SK-MEL-5 (cell line): ENCODE results near the gene KCNAB1. TPM values are rescaled to one million over a fixed set of nuclear protein-coding genes. Genes with fewer than 3 reads are reported as not detected.

Source experiments
- DNase-seq: peaks from one replicate; pipeline ENCODE4 v3.0.0-alpha.2; 2016; ENCODE audit warnings: low read depth, low spot score
- in situ Hi-C: cut with HindIII; loops from 2 replicates; pipeline ENCODE4 v1.10.0; 2016; ENCODE audit warnings: low sequenced_read_pairs, high pct_unique_total_duplicates, low pct_unique_long_range_greater_than_20kb
- total RNA-seq: library from RNA; depleted of rRNA; stranded (reverse); fragments of >200 nt; shearing (Covaris generic); gene quantifications from 2 replicates; pipeline ENCODE4 v1.2.3, GENCODE V29; 2014

KCNAB1 gene
- total RNA-seq, 1 experiment from 2014 or later: 0.66 TPM

DNA sequence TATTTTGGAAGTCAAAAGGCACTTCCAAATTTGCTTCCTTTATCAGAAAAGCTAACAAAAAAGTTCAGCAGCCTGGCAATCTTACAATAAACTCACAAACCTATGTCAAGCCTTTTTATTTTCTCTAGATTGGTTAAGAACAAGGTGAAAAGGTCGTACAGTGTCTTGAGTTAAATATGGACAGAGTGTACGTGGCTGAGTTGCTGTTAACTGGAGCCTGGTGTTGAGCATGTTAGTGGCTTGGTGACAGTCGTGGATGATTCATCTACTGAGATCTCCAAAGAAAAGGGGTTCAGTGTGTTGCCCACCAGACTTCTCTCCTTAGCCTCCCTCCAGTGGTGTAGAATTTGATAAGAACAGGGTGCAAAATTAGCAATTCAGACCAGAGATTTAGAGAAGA is 344.8 kb downstream of the KCNAB1 start:
- in situ Hi-C loops: no loop called here

DNA sequence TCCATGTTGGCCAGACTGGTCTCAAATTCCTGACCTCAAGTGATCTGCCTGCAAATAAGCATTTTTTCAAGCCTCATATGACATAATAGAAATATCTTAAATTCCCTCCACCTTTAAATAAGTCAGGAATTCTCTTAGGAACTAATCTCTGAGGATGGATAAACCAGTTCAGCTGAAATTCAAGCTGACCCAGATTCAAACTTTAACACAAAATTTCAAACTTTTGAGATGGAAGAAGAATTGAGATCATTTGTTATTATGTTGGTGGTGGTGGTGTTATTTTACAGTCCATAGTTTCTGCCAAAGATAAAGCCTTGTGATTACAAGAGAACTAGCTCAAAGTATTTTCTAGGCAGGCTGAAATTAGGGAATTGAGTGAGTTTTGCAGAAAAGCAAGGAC is 349.1 kb downstream of the KCNAB1 start:
- in situ Hi-C loops: no loop called here
- DNase-seq: no peak

More for the DNA sequence above, 344.8 kb downstream of the KCNAB1 start:
- DNase-seq: no peak

DNA sequence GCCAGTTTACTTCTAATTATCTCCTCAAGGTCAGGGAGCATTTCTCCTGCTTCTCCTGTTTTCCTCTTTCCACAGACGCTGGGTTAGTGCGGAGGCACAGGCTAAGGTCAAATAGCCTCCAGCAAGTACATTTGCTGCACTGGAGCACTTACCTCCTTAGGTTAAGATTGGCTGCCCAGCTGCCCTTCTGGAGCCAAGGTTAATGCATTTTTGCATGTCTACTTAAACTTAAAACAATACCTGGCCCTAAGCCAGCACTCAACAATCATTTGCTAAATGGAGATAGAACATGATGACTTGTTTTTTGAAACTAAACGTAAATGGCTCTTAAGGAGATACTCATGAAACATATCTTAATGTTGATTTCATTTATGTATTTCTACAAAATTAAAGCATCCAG is 351.1 kb downstream of the KCNAB1 start:
- no peak for DNase-seq
- in situ Hi-C loops: no loop called here

DNA sequence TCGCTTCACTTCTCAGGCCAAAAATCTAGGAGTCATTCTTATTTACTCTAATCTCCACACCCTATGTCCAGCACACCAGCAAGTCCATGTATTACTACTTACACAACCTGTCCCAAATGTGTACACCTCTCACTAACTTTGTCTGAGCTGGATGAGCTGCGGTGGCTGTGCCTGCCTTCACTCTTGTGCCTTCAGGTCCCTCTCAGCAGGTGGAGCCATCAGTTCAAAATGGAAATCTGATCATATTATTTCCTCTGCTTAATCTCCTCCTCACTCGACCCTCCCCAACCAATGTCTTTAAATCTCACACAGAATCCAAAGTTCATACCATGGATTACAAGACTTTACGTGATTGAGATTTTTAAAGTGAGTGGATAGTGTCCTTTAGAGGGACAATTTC is 351.8 kb downstream of the KCNAB1 start:
- DNase-seq: no peak
- in situ Hi-C loops: no loop called here

DNA sequence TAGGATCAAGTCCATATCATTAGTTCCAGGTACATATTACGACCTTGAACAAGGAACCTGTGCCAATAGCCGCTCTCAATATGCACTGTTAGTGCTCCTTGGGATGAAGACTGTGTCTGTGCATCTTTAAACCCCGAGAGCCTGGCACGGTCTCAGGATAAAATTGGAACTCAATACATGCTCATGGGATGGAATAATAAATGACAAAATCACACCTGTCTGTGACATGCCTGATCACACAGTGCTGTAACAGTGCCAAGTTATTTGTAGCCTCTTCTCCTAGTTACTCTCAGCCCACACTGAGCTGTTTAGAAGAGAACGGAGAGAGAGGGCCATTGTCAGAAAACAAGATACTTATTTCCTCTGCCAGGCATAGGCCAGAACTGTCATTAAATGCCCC is 352.3 kb downstream of the KCNAB1 start:
- DNase-seq: no peak
- in situ Hi-C loops: no loop called here

DNA sequence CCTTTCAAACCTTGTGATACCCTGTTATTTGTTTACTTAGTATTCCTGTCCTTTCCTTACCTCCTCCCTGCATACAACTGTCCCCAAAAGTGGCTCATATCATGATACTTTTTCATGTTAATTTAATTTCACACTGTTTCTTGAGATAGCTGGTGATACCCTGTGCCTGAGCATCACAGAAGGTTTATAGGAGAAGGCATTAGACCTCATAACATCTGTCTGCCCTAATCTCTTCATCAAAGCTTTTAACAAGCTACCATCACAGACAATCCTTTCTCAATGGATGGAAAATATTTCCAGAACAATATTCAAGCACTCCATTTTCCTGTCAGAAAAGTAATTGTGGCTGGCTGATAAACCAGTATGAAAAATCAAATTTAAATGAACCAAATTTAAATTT is 353.0 kb downstream of the KCNAB1 start:
- no peak for DNase-seq
- in situ Hi-C loops: no loop called here

DNA sequence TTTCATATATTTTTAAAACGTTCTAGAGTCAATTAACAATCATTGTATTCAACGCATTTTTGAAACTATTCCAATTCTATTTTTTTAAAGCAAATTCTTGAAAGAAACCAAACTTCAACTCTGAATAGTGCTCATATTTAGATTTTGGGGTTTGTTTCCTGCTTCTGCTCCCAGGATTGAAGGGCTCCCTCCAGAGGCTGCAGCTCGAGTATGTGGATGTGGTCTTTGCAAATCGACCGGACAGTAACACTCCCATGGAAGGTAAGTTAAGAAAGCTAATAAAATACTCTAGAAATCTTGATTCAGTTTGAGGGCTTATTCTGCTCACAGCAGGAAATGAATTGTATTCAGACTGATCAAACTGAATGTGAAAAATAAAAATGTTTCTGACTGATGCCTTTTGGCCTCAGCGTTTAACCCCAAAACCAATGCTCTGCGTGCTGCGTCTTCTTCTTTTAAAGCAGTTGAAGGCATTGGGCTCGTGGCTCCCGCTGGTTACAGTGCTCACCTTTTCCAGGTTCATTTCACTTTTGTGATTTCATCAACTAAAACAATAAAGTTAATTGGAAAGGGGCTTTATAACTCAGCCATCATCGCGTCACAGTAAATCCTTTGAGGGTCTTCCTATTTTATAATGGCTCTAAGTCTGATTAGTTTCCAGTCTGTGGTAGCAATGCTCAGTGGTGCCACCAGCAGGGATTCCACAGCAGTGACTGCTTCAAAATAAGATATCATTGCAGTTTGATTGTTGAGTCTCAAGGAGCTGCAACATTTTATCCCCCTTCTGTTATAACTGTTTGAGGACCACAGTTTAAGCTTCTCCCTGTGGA is 354.4 kb downstream of the KCNAB1 start:
- in situ Hi-C loops: no loop called here
- peak; percentile 56 for DNase-seq

DNA sequence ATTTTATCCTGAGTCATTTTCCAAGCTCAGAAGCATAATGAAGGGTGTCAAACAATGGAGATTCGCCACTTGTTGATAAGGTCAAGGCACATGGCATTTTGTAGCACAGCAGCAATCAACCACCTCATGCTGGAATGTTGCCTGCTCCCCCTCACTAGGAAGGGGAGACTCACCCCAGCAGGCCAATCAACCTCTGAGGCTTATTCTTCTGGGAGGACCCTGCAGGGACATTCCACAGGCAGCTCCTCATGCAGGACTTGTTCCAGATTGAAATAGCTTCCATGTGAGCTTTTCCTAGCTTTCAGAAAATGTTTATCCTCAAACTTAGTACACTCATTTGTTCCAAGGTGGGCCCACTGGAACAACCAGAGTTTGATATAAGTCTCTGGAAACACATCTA is 356.9 kb downstream of the KCNAB1 start:
- in situ Hi-C loops: no loop called here
- DNase-seq: no peak

DNA sequence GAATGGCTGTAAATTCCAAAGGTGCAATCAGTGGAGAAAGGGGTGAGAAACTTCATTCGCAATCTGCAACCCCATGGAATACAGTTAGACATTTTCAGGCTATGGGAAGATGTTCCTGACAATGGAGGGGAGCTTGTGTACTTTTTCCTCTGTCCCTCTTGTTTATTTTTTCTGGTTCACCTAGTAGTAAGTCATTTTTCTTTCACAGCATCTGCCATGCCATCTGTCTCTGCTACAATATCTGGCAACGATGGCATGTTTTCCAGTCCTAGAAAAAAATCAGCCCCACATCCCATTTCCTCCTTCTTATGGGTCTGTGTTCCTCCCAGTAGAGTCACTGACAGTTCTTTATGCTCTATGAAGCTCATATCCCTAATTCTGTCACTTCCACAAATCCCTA is 358.5 kb downstream of the KCNAB1 start:
- in situ Hi-C loops: no loop called here
- no peak for DNase-seq

DNA sequence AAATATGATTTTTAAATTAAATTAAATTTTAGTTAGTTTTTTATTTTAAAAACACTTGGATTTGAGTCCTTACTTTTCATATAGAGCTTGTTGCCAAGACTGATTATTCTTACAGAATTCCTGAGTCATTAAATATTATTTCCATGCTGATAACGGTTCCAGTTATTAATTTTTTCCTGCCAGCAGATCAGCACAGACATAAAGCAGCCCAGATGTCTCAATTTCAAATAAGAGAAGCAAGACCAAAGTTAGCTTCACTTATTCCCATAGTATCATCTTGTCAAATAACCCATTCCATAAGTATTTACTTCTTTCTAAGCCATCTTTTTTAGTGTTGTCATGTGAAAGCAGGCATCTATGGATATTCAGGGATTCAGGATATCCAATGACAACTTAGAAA is 359.2 kb downstream of the KCNAB1 start:
- DNase-seq: no peak
- in situ Hi-C loops: no loop called here

DNA sequence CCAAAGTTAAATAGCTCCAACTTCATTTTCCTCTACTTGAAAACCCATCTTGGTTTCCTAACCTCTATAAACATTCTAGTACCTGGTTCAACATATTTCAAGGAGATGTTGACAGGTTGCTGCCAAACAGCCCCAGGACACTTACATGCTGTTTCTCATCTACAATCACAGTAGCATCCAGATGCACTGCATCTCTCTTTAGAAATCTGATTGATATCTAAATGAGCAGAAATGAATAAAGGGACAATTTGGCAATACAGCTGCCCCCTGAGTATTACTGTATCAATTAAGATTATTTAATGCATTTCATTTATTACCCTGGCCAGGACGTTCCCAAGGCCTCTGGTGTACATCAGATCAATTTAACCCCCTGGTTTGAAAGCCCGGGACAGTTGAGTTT is 360.6 kb downstream of the KCNAB1 start:
- in situ Hi-C loops: no loop called here
- no peak for DNase-seq

DNA sequence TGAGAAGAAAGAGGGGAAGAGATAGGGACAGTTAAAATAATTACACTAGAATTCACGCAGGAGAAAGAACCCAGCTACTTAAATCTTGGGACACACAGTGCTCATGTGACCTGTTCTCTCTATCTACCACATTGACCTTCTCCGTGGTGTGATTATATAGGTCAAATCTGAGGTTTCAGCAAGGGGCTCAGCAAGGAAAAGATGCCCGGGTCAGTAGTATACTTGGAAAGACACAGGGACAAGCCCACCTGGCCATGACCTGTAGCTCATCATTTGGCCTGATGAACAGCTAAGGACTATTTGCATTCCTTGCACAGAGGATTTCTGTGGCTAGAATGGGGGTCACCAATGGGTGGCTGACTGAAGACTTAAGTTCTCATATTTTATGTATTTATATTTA is 362.6 kb downstream of the KCNAB1 start:
- in situ Hi-C loops: no loop called here
- no peak for DNase-seq

DNA sequence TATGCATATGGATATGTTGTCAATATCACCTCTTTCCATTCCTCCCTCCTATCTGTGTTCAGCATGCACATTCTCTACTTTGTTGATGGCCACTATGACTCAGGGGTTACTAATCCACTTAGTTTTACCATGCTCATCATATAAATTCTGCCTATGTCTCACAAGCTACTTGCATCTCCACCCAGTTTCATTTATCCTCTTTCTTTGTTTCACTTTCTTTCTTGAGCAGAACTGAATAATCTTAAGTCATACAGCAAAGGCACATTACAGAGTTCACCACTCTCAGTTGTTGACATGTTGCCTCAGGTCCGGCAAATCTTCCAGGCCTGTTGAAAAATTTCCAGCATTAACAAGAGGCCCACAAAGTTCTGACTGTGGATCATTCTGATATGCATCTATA is 363.0 kb downstream of the KCNAB1 start:
- in situ Hi-C loops: no loop called here
- DNase-seq: no peak

DNA sequence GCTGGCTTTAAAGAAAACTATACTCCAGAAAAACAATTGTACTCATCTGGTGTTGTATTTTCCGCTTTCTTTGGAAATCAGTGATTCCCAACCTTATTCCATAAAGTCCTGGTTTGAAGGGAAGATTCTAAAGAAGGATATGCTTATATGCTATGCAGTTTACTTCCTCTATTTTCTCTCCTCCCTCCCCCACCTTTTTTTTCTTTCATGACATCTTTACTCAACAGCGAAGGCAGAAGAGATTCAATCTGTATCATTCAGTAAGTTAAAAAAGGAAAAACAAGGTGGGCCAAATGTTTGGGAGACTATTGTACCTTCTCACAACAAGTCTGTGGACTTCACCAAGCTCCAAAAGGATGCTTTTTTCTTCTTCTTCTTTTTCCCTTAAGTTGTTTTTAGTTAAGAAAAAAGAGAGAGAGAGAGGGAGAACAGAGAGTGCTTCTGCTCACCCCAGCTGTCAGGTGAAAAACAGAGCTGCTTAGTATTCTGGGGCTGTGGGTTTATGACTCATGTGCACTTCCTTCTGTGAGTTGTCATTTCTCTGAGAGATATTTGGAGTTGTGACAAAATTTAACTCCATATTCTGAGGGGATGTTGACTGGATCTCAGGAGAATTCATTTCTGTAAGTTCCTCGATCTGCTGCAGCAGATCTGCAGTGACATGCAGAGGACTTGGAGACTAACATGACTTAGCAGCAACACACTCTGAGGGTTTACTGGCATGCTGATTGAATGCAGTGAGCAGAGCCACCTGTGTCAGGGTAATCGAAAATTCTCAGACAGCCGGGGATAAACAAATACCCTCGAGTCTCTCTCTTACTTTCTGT is 363.8 kb downstream of the KCNAB1 start:
- peak; percentile 41 for DNase-seq
- in situ Hi-C loops: no loop called here

DNA sequence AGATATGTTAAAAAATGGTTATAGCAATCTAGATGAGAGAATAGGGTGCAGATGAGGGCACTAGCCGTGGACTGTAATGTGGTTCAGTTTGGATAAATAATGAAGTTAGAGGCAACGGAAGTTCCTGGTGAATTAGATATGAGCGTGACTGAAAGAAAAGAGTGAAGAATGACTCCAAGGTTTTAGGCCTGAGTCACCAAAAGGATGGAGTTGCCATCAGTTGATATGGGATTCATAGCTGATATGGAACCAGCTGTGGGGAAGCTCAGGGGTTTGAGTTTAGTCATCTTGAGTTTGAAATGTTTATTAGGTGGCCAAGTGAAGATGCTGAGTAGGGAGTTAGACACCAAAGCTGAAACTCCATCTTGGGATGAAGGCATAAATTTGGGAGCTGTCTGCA is 368.4 kb downstream of the KCNAB1 start:
- no peak for DNase-seq
- in situ Hi-C loops: no loop called here

DNA sequence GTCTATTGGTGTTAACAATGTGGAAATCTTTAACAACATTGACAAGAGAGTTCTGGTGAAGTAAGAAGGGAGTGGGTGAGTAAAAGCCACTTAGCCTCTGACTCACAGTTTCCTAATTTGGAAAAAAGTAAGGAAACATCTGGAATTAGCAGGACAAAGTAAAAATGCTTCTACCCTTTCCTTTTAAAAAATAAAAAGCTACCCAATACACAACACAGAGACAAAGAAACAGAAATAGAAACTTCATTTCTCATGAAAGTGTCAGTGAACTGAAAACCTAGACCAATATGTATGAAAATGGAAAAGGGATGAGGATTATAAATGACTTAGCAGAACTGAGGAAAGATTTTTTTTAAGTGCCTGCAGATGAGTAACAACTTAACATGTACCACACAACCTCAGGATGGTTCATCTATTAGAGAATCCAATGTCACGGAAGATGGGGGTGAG is 369.1 kb downstream of the KCNAB1 start:
- DNase-seq: no peak
- in situ Hi-C loops: no loop called here

DNA sequence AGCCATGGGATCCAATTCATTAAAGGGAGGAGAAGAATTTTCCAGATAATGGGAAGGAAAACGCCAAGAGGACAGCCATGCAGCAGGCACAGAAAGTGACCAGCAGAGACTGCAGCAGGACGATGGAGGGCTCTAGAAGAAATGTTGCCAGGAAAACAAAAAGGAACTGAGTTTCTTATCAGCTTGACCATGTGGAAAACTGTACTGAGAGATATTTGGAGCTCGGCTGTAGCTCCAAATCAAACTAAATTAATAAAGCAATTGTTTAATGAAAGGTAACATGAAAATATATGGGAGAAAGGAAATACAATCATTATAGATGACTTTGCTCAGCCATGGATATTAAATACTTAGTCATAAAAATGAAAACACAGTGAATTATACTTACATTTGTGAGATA is 370.8 kb downstream of the KCNAB1 start:
- in situ Hi-C loops: no loop called here
- DNase-seq: no peak

DNA sequence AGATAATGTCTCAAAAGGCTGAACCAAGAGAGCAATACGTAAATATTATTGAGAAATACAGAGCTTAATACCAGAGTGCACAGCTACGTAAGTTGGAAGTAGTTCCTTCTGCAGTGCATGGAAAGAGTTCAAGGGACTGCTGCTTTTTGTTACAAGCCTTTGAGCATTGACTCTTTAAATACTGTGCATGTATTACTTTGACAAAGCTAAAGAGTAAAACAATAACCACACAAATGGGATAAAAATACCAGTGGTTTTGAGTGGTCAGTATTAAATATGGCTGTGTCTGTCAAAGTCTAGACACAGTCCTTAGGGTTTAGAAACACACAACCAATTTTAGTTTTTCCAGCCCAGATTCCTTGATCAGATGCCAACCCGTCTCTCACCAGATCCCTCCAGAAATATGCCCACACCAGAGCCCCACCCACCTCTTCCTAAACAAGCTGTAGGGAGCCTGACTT is 372.5 kb downstream of the KCNAB1 start:
- in situ Hi-C loops: no loop called here
- no peak for DNase-seq

DNA sequence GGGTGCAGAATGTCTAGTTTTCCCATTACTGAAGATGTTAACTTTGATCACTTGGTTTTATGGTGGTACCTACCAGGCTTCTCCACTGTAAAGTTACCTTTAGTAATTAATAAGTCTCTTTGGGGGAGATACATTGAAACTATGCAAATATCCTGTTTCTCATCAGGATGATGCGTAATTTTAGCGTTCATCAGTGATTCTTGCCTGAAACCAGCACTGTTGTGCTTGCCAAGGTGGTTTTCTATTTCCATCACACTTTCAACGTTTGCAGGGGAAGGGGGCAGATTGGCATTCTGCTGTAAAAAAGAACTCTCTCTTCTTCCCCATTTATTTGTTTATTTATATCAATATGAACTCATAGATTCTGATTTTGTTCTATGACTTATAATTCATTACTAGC is 373.5 kb downstream of the KCNAB1 start:
- in situ Hi-C loops: no loop called here
- DNase-seq: no peak
